IMR-90 (cell line): ENCODE results near the gene PSMD9. TPM values are rescaled to one million over a fixed set of nuclear protein-coding genes. Genes with fewer than 3 reads are reported as not detected.
"Not testable (repeated sequence)": the region's sequence is repeated elsewhere in the genome, so short reads cannot be mapped to it uniquely, and the experiment has no call there.

ENCODE experiments used
- ATAC-seq: fragments of 200-7000 bp; cut with Tn5 transposase; 2 replicates; pipeline ENCODE4 v1.9.1; 2020; ENCODE audit warnings: low read depth, mild to moderate bottlenecking, moderate library complexity
- BruUV-seq: library from RNA; stranded (reverse); fragments of 400-500 nt; replicated peaks from 2 replicates; lab custom pipeline; 2021; lab: Mats Ljungman, UMichigan
- CTCF ChIA-PET: fragments of 300-600 bp; formaldehyde crosslinking; extraction: SDS; loops from one replicate; lab custom pipeline; 2021; ENCODE audit warnings: antibody characterized with exemption; lab: Yijun Ruan, JAX
- POLR2A ChIA-PET: fragments of 300-600 bp; sonication (Branson Sonifier 250); formaldehyde crosslinking; loops from one replicate; lab custom pipeline; 2022; ENCODE audit warnings: antibody characterized with exemption; ENCODE audit not compliant: unreplicated experiment; lab: Charles Lee
- DNase-seq: peaks from one replicate; pipeline ENCODE4 v3.0.0; 2013
- H2AFZ ChIP-seq: replicated peaks from 2 replicates; pipeline ENCODE3; 2013; ENCODE audit warnings: low read length, mild to moderate bottlenecking; ENCODE audit not compliant: poor library complexity
- H2AK5ac ChIP-seq: 2 replicates; pipeline ENCODE4 v1.6.1; 2013; ENCODE audit warnings: low read depth, low read length, inconsistent platforms
- H2AK9ac ChIP-seq: replicated peaks from 2 replicates; pipeline ENCODE3; 2013; ENCODE audit warnings: mild to moderate bottlenecking, low read depth, low read length, moderate library complexity; ENCODE audit not compliant: poor library complexity
- H2BK120ac ChIP-seq: 2 replicates; pipeline ENCODE4 v1.6.1; 2013; ENCODE audit warnings: low read depth, low read length, inconsistent platforms
- H2BK15ac ChIP-seq: 3 replicates; pipeline ENCODE4 v1.6.1; 2013; ENCODE audit warnings: low read depth, low read length, inconsistent platforms
- H2BK20ac ChIP-seq: 2 replicates; pipeline ENCODE4 v1.6.1; 2013; ENCODE audit warnings: low read depth, mild to moderate bottlenecking, inconsistent platforms, low read length, moderate library complexity
- H2BK5ac ChIP-seq: 2 replicates; pipeline ENCODE4 v1.6.1; 2013; ENCODE audit warnings: mild to moderate bottlenecking, low read depth, low read length, inconsistent platforms; ENCODE audit not compliant: poor library complexity, severe bottlenecking
- H3K14ac ChIP-seq: replicated peaks from 2 replicates; pipeline ENCODE4 v1.6.1; 2013; ENCODE audit warnings: low read depth, low read length, inconsistent platforms
- H3K18ac ChIP-seq: 2 replicates; pipeline ENCODE4 v1.6.1; 2013; ENCODE audit warnings: low read depth, low read length, control low read depth
- H3K23ac ChIP-seq: 2 replicates; pipeline ENCODE4 v1.6.1; 2013; ENCODE audit warnings: low read depth, low read length, inconsistent platforms
- H3K27ac ChIP-seq: 2 replicates; pipeline ENCODE4 v1.5.1; 2013; ENCODE audit warnings: mild to moderate bottlenecking, control low read depth, low read length; ENCODE audit not compliant: insufficient read depth
- H3K27me3 ChIP-seq: 2 replicates; pipeline ENCODE4 v1.6.1; 2013; ENCODE audit warnings: low read length; ENCODE audit not compliant: control insufficient read depth, insufficient read depth
- H3K36me3 ChIP-seq: 2 replicates; pipeline ENCODE4 v1.6.1; 2013; ENCODE audit warnings: low read length, mixed read lengths; ENCODE audit not compliant: control insufficient read depth, insufficient read depth
- H3K4ac ChIP-seq: 2 replicates; pipeline ENCODE4 v1.6.1; 2013; ENCODE audit warnings: low read depth, low read length, inconsistent platforms
- H3K4me1 ChIP-seq: 2 replicates; pipeline ENCODE4 v1.6.1; 2013; ENCODE audit warnings: low read length, mixed read lengths; ENCODE audit not compliant: control insufficient read depth, insufficient read depth
- H3K4me2 ChIP-seq: 2 replicates; pipeline ENCODE4 v1.6.1; 2013; ENCODE audit warnings: low read depth, mild to moderate bottlenecking, control low read depth, low read length, moderate library complexity
- H3K4me3 ChIP-seq: 2 replicates; pipeline ENCODE4 v1.5.1; 2013; ENCODE audit warnings: low read depth, mild to moderate bottlenecking, control low read depth, low read length, moderate library complexity; ENCODE audit not compliant: insufficient read depth
- H3K56ac ChIP-seq: 2 replicates; pipeline ENCODE4 v1.6.1; 2013; ENCODE audit warnings: low read length, inconsistent platforms; ENCODE audit not compliant: insufficient read depth; ENCODE audit errors: extremely low read depth
- H3K79me1 ChIP-seq, 2 experiments: 2 replicates each; pipeline ENCODE4 v1.6.1; 2013; ENCODE audit warnings: low read length in 2 of 2, inconsistent platforms in 1 of 2, low read depth in 1 of 2
- H3K9ac ChIP-seq: 2 replicates; pipeline ENCODE4 v1.6.1; 2013; ENCODE audit warnings: low read depth, low read length, control low read depth
- H3K9me1 ChIP-seq: 2 replicates; pipeline ENCODE4 v1.6.1; 2013; ENCODE audit warnings: low read length, inconsistent platforms; ENCODE audit not compliant: insufficient read depth
- H3K9me3 ChIP-seq: 2 replicates; pipeline ENCODE4 v1.6.1; 2013; ENCODE audit warnings: low read length; ENCODE audit not compliant: control insufficient read depth, insufficient read depth
- H4K20me1 ChIP-seq: 2 replicates; pipeline ENCODE4 v1.6.1; 2013; ENCODE audit warnings: low read length, inconsistent platforms; ENCODE audit not compliant: insufficient read depth
- H4K5ac ChIP-seq: 2 replicates; pipeline ENCODE4 v1.6.1; 2013; ENCODE audit warnings: mild to moderate bottlenecking, low read depth, low read length, control low read depth
- H4K8ac ChIP-seq, 2 experiments: 2 replicates each; pipeline ENCODE4 v1.6.1; 2013; ENCODE audit warnings: low read depth in 2 of 2, low read length in 2 of 2, control low read depth in 1 of 2, inconsistent platforms in 1 of 2
- H4K91ac ChIP-seq: 2 replicates; pipeline ENCODE4 v1.6.1; 2013; ENCODE audit warnings: low read depth, low read length, inconsistent platforms; ENCODE audit not compliant: insufficient read depth
- FOS ChIP-seq: fragments of 150-350 bp; IDR thresholded peaks from 2 replicates; pipeline ENCODE4 v1.6.1; 2016; ENCODE audit warnings: low read depth, low read length
- WGBS, 2 experiments: methylation state at CpG; one replicate each; pipeline versions ENCODE4 v1.1.5 to v1.1.7; 2013; ENCODE audit warnings: missing lambda C conversion rate in 2 of 2; ENCODE audit not compliant: insufficient read length in 1 of 2; ENCODE audit errors: extremely low coverage in 2 of 2; 5-methylcytosine and 5-hydroxymethylcytosine counted together
- dilution Hi-C: fragments of 300-500 bp; cut with HindIII; formaldehyde crosslinking; loops from one replicate; pipeline ENCODE4 v1.14.3; 2018; ENCODE audit warnings: low sequenced_read_pairs; ENCODE audit not compliant: unreplicated experiment
- in situ Hi-C: fragments of 300-500 bp; cut with MboI; formaldehyde crosslinking; loops from 3 replicates; pipeline ENCODE4 v1.14.3; 2019; ENCODE audit warnings: low sequenced_read_pairs, inconsistent platforms, mixed read lengths
- intact Hi-C: fragments of 100-400 bp; cut with micrococcal nuclease; formaldehyde crosslinking; loops from 2 replicates; pipeline ENCODE4 v1.10.0; 2022
- polyA plus RNA-seq, 3 experiments: library from polyadenylated mRNA; depleted of rRNA; stranded (reverse); fragments of >200 nt; gene quantifications; 2 replicates each; pipeline ENCODE4 v1.2.3, GENCODE V29; 2012; ENCODE audit warnings: low replicate concordance in 1 of 3
- total RNA-seq: library from RNA; depleted of rRNA; stranded (reverse); fragments of >200 nt; gene quantifications from 2 replicates; pipeline ENCODE4 v1.2.3, GENCODE V29; 2012

PSMD9 gene
- total and polyA plus RNA-seq, 2 of the 4 experiments (the other 2 are of a cell fraction), result 135 to 142 TPM

- H2AK9ac ChIP-seq, H4K20me1 ChIP-seq, H3K4me3 ChIP-seq, H3K9ac ChIP-seq, ATAC-seq, H3K4me2 ChIP-seq, H2BK120ac ChIP-seq, H2AK5ac ChIP-seq, dilution Hi-C loops, H3K9me3 ChIP-seq, CTCF ChIA-PET, H3K36me3 ChIP-seq, H4K5ac ChIP-seq, BruUV-seq, H3K4me1 ChIP-seq, H2BK20ac ChIP-seq, H4K91ac ChIP-seq, H2BK15ac ChIP-seq, H3K27me3 ChIP-seq, H3K27ac ChIP-seq, H3K23ac ChIP-seq, H3K9me1 ChIP-seq, H3K56ac ChIP-seq, H3K4ac ChIP-seq, H3K14ac ChIP-seq, H3K18ac ChIP-seq, H2AFZ ChIP-seq, H2BK5ac ChIP-seq: not testable (repeated sequence)
- WGBS, 2 experiments, result 80% methylated on average over 1 of the region's 11 CpGs; no CpG with 5 or more reads in 1 of the 2 experiments
- Histone ChIP-seq H3K79me1 (peaks cover 7 to 16% of the 10 kb centered on the region in 2 experiments; a peak in 2 of 4 replicates), H4K8ac (0 out of 4 replicates have a peak overlapping the region, but pooled peaks of 1 of the 2 experiments have one; percentile 25)
- intact Hi-C loops, result loop anchor here (5.0 kb wide), 1 partner anchor 188 kb away; no protein-coding TSS in a partner anchor
- peak; percentile 42; the same call in 1 of the 2 replicates for TF ChIP-seq FOS
- POLR2A ChIA-PET, result interaction anchor here (0.7 kb wide), 1 partner anchor 85 kb away, joined by 7 read pairs; no protein-coding TSS in a partner anchor
- DNase-seq, result peak; percentile 71
- in situ Hi-C loops, result loop anchor here (5.0 kb wide), 1 partner anchor 188 kb away; no protein-coding TSS in a partner anchor
Measured at GRCh38 chr12:121885129-121885528, 3.5 kb upstream of the PSMD9 start.
